IMR-90 (cell line): ENCODE measurements around the gene ZNF507. TPM values are rescaled to one million over a fixed set of nuclear protein-coding genes. Genes with fewer than 3 reads are reported as not detected.

Experiments
- CEBPB ChIP-seq: IDR thresholded peaks from 2 replicates; pipeline ENCODE4 v1.6.1; 2012; ENCODE audit warnings: low read depth, low read length, improper control_type of control experiment
- CHD1 ChIP-seq: IDR thresholded peaks from 2 replicates; pipeline ENCODE4 v1.6.1; 2012; ENCODE audit warnings: low read depth, low read length, improper control_type of control experiment
- POLR2A ChIP-seq: IDR thresholded peaks from 2 replicates; pipeline ENCODE4 v1.6.1; 2012; ENCODE audit warnings: mild to moderate bottlenecking, low read depth, low read length
- RCOR1 ChIP-seq: IDR thresholded peaks from 2 replicates; pipeline ENCODE4 v1.6.1; 2012; ENCODE audit warnings: mild to moderate bottlenecking, low read length, improper control_type of control experiment; ENCODE audit not compliant: insufficient replicate concordance
- polyA plus RNA-seq, 3 experiments: library from polyadenylated mRNA; depleted of rRNA; stranded (reverse); fragments of >200 nt; gene quantifications; 2 replicates each; pipeline ENCODE4 v1.2.3, GENCODE V29; 2012; ENCODE audit warnings: low replicate concordance in 1 of 3
- total RNA-seq: library from RNA; depleted of rRNA; stranded (reverse); fragments of >200 nt; gene quantifications from 2 replicates; pipeline ENCODE4 v1.2.3, GENCODE V29; 2012

The ZNF507 gene
- total and polyA plus RNA-seq, 2 of the 4 experiments (the other 2 are of a cell fraction), result 9.6 to 19.9 TPM

DNA sequence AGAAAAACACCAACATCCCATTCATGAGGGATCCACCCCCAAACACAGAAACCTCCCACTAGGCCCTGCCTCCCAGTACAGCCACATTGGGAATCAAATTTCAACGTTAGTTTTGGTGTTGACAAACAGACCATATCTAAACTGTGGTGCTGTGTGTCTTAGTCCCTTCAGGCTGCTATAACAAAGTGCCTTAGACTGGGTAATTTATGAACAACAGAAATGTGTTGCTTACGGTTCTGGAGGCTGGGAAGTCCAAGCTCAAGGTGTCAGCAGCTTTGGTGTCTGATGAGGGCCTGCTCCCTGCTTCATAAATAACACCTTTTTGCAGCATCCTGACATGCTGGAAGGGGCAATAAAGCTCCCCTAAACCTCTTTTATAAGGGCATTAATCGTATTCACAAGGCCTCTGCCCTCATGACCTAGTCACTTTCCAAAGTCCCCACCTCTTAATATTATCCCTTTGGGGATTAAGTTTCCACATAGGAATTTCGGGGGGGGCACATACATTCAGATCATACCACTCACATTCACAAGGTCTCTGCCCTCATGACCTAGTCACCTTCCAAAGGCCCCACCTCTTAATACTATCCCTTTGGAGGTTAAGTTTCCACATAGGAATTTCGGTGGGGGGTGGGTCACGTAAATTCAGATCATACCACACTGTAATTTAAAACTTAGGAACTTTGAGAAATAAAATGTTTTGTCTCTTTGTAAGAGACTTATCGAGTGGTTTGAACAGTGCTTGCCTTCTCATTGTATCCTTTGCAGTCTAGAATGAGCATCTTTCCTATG lies 27.5 kb downstream of the ZNF507 start (continued):
- TF ChIP-seq RCOR1 (no peak), CHD1 (no peak), POLR2A (no peak), CEBPB (no peak)
